HG03565 (cell line): ENCODE results near the gene POLR2J.
A peak's percentile ranks its signal among the peaks of the same experiment; 100 is the strongest.
"Not testable (repeated sequence)": the region's sequence is repeated elsewhere in the genome, so short reads cannot be mapped to it uniquely, and the experiment has no call there.

ENCODE experiments used
- ATAC-seq: cut with Tn5 transposase; IDR thresholded peaks from one replicate; pipeline ENCODE4 v1.9.1; 2021; ENCODE audit warnings: mild to moderate bottlenecking, moderate library complexity; ENCODE audit not compliant: unreplicated experiment

POLR2J gene

GRCh38 chr7:102478314-102479208, at the start of gene POLR2J:
POLR2J (minus strand) TSS chr7:102478922; CDS start chr7:102478860, 62 bp downstream.
- ATAC-seq: peak; percentile 88

- ATAC-seq: not testable (repeated sequence)
Measured at GRCh38 chr7:102527822-102528793, 49.4 kb upstream of the POLR2J start.

DNA sequence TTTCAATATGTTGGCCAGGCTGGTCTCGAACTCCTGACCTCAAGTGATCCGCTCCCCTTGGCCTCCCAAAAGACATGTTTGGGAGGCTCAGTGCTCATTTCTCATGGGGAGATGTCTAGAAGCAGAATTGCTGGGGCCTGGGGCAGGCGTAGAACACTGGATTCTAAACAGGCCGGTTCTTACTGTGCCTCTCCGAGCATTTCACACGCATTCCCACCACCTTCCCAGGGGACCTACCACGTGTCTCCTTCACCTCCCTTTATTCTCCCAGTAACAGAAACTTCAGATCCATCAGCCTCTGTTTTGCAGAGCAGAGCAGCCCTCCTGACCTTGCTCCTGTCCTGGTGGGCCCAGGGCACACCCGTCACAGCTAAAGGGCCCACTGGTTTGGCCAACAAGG, 48.5 kb upstream of the POLR2J start:
- ATAC-seq: not testable (repeated sequence)

- not testable (repeated sequence) for ATAC-seq
Measured at GRCh38 chr7:102524803-102525202, 46.1 kb upstream of the POLR2J start.

DNA sequence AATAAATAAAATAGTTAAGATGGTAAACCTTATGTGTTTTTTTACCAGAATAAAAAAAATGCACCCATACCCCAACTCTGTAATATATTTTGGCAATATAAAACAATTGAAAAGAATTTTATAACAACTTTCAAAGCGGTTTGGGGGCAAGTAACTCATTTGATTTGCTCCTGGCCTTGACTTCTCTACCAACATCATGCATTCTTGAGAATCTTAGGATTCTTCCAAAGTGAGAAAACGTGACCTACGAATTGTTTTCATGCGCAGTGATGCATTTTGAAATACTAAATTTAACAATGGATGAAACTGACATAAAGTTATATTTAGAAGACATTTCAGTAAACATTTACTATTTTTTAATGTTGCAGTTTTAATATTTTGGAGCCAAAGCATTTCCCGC, 42.1 kb upstream of the POLR2J start:
- not testable (repeated sequence) for ATAC-seq

GRCh38 chr7:102517550-102518147, 38.9 kb upstream of the POLR2J start, which contains the start of gene RASA4B:
RASA4B (minus strand) TSS chr7:102517777; CDS start chr7:102517710, 67 bp downstream.
- peak; percentile 48 for ATAC-seq

- not testable (repeated sequence) for ATAC-seq
Measured at GRCh38 chr7:102516951-102517350, 38.2 kb upstream of the POLR2J start.

GRCh38 chr7:102515889-102516288, 37.2 kb upstream of the POLR2J start:
- ATAC-seq: not testable (repeated sequence)

GRCh38 chr7:102514881-102515721, 36.4 kb upstream of the POLR2J start:
- ATAC-seq: peak; percentile 53

GRCh38 chr7:102512642-102513221, 34.0 kb upstream of the POLR2J start:
- ATAC-seq: not testable (repeated sequence)

DNA sequence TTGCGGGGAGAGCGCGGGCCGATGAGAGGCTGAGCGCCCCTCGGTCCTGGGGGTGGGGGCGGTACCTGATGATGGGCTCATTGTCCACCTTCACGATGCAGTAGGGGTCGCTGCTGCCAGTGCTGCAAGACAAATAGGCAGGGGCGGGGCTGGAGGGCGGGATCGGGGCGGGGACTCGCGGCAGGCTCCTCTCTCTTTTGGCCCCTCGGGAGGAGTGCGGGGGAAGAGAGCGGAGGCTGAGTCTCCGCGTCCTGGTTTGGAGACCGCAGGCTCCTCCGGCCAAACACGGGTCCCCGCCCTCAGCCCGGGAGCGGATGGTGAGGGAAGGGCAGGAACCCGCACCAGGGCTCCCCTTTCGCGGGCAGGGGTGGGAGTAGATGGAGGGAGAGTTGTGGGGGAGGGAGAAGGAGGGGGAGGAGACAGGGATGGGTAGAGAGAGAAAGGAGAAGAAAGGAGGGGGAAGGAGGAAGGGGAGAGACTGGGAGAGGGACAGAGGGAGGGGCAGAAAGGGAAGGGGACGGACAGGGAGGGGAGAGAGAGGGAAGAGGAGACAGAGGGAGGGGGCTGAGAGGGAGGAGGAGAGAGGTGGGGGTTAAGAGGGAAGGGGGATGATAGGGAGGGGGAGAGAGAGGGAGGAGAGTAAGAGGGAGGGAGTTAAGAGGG, 33.3 kb upstream of the POLR2J start:
- ATAC-seq: not testable (repeated sequence)

DNA sequence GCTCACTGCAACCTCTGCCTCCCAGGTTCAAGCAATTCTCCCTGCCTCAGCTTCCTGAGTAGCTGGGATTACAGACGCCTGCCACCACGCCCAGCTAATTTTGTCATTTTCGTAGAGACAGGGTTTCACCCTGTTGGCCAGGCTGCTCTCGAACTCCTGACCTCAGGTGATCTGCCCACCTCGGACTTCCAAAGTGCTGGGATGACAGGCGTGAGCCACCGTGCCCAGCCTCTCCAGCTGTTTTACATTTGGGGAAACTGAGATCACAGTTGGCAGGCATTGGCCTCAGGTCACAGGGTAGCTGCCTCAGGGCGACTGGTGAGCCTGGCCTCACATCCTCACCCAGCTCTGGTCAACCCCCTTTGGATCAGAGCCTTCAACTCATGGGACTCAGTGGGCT, 31.9 kb upstream of the POLR2J start:
- ATAC-seq: not testable (repeated sequence)

GRCh38 chr7:102507410-102508088, 28.8 kb upstream of the POLR2J start:
- ATAC-seq: not testable (repeated sequence)

DNA sequence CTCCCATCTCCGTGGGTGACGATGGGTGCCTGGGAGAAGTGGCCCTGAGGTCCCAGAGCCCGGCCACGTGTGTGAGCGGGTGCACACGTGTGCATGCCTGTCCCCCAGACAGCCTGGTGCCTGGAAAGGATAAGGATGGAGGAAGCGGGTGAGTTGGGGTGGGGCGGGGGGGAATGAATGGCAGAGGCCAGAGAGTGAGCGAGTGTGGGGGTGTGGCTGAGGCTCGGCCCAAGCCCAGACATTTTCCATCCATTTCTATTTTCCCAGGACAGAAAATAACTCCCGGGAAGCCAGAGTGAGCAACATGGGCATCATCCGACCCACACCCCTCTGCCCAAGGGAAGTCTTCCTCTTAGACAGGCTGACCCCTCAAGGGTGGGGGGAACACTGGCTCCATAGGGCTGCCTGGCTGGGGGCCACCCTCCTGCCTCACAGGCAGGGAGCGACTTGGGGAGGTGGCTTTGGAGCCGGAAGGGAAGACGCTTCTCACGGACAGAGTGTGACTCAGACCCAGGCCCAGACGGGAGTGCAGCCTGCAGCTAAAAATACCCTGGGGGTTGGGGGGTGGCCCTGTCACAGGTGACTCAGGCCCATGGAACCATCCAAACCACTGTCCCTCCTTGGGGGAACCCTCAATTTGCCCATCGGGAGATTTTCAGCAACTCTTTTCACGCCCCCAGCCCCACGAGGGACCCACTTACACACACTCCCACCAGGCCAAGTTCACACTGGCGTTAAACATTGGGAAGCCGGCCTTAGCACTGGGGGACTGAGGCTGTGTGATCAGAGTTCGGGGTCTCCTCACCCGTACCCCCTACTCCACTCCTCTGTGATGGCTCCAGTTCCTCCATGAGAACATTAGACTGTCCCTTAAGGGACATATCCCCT, 26.8 kb upstream of the POLR2J start:
- not testable (repeated sequence) for ATAC-seq

GRCh38 chr7:102503141-102503540, 24.4 kb upstream of the POLR2J start:
- not testable (repeated sequence) for ATAC-seq

DNA sequence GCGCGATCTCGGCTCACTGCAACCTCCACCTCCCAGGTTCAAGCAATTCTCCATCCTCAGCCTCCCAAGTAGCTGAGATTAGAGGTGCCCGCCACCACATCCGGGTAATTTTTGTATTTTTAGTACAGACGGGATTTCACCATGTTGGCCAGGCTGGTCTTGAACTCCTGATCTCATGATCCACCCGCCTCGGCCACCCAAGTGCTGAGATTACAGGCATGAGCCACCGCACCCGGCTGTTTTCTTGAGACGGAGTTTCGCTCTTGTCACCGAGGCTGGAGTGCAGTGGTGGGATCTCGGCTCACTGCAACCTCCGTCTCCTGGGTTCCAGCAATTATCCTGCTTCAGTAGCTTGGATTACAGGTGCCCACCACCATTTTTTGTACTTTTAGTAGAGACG, 19.6 kb upstream of the POLR2J start:
- ATAC-seq: not testable (repeated sequence)

- not testable (repeated sequence) for ATAC-seq
Measured at GRCh38 chr7:102497308-102497707, 18.6 kb upstream of the POLR2J start.
